PFSK-1 (cell line): Measurements from ENCODE around the gene ALMS1. TPM values are rescaled to one million over a fixed set of nuclear protein-coding genes. Genes with fewer than 3 reads are reported as not detected.
A peak's percentile ranks its signal among the peaks of the same experiment; 100 is the strongest.

Experiments used
- FOXP2 ChIP-seq: optimal IDR thresholded peaks from 2 replicates; pipeline ENCODE3; 2011; ENCODE audit warnings: borderline replicate concordance, control low read depth, inconsistent platforms; ENCODE audit not compliant: insufficient read depth; ENCODE audit errors: extremely low read length, extremely low read depth
- POLR2AphosphoS5 ChIP-seq: IDR thresholded peaks from 2 replicates; pipeline ENCODE4 v1.6.1; 2012; ENCODE audit warnings: low read depth, mild to moderate bottlenecking, control low read depth, low read length, moderate library complexity
- SIN3A ChIP-seq: IDR thresholded peaks from 2 replicates; pipeline ENCODE4 v1.6.1; 2012; ENCODE audit warnings: mild to moderate bottlenecking, low read length, moderate library complexity, borderline replicate concordance; ENCODE audit not compliant: insufficient read depth
- TAF1 ChIP-seq: IDR thresholded peaks from 2 replicates; pipeline ENCODE4 v1.6.1; 2012; ENCODE audit warnings: low read length, control low read depth, borderline replicate concordance; ENCODE audit not compliant: insufficient read depth
- polyA plus RNA-seq: library from polyadenylated mRNA; unstranded; fragments of >200 nt; gene quantifications from one replicate; pipeline ENCODE4 v1.2.1, GENCODE V29; 2012; ENCODE audit warnings: low read depth, missing spikeins; ENCODE audit not compliant: insufficient read length
- TF ChIP-seq, protein P1 (sequence below), 2 experiments: IDR thresholded peaks; 2 replicates each; pipeline versions ENCODE4 v1.6.1 to v1.8.0; 2011 to 2012; ENCODE audit warnings: low read depth in 2 of 2, low read length in 2 of 2, control low read depth in 1 of 2, inconsistent platforms in 1 of 2, mild to moderate bottlenecking in 1 of 2, moderate library complexity in 1 of 2; ENCODE audit not compliant: insufficient read depth in 1 of 2

The ALMS1 gene, protein sequence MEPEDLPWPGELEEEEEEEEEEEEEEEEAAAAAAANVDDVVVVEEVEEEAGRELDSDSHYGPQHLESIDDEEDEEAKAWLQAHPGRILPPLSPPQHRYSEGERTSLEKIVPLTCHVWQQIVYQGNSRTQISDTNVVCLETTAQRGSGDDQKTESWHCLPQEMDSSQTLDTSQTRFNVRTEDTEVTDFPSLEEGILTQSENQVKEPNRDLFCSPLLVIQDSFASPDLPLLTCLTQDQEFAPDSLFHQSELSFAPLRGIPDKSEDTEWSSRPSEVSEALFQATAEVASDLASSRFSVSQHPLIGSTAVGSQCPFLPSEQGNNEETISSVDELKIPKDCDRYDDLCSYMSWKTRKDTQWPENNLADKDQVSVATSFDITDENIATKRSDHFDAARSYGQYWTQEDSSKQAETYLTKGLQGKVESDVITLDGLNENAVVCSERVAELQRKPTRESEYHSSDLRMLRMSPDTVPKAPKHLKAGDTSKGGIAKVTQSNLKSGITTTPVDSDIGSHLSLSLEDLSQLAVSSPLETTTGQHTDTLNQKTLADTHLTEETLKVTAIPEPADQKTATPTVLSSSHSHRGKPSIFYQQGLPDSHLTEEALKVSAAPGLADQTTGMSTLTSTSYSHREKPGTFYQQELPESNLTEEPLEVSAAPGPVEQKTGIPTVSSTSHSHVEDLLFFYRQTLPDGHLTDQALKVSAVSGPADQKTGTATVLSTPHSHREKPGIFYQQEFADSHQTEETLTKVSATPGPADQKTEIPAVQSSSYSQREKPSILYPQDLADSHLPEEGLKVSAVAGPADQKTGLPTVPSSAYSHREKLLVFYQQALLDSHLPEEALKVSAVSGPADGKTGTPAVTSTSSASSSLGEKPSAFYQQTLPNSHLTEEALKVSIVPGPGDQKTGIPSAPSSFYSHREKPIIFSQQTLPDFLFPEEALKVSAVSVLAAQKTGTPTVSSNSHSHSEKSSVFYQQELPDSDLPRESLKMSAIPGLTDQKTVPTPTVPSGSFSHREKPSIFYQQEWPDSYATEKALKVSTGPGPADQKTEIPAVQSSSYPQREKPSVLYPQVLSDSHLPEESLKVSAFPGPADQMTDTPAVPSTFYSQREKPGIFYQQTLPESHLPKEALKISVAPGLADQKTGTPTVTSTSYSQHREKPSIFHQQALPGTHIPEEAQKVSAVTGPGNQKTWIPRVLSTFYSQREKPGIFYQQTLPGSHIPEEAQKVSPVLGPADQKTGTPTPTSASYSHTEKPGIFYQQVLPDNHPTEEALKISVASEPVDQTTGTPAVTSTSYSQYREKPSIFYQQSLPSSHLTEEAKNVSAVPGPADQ (N-terminal part only)
- 3.9 TPM for polyA plus RNA-seq

DNA sequence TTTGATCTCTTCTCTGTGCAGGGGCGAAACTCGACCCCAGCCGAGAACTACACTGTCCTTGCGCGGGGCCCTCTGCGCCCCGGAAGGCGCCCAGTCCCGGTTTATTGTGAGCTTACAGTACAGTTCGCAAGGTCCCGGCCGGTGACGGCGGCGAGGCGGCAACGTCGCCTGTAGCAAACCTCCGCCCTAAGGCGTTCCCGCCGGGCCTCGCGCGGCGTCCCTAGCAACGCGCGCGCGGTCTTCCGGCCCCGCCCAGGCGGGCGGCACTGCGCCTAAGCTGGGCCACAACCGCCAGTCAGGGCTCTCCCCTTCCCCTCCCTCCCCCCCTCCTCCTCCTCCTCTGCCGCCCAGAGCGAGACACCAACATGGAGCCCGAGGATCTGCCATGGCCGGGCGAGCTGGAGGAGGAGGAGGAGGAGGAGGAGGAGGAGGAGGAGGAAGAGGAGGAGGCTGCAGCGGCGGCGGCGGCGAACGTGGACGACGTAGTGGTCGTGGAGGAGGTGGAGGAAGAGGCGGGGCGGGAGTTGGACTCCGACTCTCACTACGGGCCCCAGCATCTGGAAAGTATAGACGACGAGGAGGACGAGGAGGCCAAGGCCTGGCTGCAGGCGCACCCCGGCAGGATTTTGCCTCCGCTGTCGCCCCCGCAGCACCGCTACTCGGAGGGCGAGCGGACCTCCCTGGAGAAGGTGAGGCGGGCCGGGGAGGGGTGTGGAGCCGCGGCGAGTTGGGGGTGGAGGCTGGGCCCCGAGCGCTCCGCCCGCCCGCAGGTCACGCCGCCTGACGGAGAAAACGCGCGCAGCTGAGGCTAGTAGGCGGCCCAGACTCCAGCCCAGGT is at the start of gene ALMS1:
ALMS1 (plus strand) TSS at position 333 of the 838 bp plus-strand sequence; CDS start at position 366, 33 bp downstream.
- TF ChIP-seq FOXP2 (peak; percentile 69), POLR2AphosphoS5 (peak; percentile 65; the same call in 1 of the 2 replicates), TAF1 (no peak), SIN3A (peak; percentile 68; the same call in 1 of the 2 replicates)
- TF ChIP-seq, protein P1, sequence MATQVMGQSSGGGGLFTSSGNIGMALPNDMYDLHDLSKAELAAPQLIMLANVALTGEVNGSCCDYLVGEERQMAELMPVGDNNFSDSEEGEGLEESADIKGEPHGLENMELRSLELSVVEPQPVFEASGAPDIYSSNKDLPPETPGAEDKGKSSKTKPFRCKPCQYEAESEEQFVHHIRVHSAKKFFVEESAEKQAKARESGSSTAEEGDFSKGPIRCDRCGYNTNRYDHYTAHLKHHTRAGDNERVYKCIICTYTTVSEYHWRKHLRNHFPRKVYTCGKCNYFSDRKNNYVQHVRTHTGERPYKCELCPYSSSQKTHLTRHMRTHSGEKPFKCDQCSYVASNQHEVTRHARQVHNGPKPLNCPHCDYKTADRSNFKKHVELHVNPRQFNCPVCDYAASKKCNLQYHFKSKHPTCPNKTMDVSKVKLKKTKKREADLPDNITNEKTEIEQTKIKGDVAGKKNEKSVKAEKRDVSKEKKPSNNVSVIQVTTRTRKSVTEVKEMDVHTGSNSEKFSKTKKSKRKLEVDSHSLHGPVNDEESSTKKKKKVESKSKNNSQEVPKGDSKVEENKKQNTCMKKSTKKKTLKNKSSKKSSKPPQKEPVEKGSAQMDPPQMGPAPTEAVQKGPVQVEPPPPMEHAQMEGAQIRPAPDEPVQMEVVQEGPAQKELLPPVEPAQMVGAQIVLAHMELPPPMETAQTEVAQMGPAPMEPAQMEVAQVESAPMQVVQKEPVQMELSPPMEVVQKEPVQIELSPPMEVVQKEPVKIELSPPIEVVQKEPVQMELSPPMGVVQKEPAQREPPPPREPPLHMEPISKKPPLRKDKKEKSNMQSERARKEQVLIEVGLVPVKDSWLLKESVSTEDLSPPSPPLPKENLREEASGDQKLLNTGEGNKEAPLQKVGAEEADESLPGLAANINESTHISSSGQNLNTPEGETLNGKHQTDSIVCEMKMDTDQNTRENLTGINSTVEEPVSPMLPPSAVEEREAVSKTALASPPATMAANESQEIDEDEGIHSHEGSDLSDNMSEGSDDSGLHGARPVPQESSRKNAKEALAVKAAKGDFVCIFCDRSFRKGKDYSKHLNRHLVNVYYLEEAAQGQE (IDR thresholded peaks at IDR 0.05; ENCODE audit: insufficient read depth in 1 of 2, low read depth in 2 of 2, low read length in 2 of 2) = no peak

DNA sequence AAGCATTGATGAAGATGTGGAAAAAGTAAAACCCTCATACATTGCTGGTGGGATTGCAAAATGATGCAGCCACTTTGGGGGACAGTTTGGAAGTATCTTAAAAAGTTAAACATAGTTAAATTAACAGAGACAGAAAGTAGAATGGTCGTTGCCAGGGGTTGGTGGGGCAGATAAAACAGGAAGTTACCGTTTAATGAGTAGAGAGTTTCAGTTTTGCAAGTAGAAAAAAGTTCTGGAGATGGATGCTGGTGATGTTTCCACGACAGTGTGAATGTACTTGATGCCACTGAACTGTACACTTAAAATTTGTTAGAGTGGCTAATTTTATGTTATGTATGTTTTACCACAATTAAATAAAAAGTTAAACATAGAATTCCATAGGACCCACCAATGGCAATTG is 47.8 kb upstream of the ALMS1 start:
- TF ChIP-seq POLR2AphosphoS5 (no peak), FOXP2 (no peak), TAF1 (no peak), SIN3A (no peak)
- TF ChIP-seq, protein P1 (IDR thresholded peaks at IDR 0.05; ENCODE audit: insufficient read depth in 1 of 2, low read depth in 2 of 2, low read length in 2 of 2) = no peak

DNA sequence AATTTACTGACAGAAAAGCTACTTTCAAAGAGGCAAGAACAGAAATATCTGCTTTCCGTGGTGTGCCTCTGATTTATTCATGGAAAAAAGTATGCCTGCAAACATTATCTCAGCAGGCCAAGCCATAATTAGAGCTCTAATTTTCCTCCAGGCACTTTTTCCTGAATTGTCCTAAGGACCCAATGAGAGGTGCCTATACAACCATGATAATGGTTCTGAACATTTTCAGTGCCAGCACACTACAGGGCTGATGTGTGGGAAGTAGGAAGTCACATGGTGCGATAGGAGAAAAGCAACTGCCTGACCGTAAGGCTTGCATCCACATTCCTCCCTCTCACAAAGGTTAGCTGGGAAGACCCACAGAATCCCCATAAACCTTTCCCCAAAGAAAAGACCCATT is 46.4 kb upstream of the ALMS1 start:
- TF ChIP-seq TAF1 = no peak

DNA sequence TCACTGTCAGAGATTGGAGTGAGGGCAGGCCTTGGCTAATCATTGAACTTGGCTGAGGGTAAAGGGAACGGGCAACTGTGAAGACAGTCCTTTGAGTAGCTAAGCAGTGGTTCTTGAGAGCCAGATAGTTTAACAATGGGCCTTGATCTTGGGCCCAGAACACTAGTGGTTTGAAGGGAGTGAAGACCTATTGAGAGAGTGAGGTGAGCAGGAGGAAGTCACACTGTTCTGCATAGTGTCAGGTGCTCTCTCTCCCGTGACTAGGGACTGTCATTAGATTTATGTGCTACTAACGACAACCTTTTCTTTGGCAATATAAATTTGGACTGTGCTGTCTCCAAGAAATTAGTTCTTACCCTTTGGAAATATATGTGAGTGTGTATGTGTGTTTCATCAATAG is 44.6 kb upstream of the ALMS1 start:
- no peak for TF ChIP-seq TAF1
- TF ChIP-seq SIN3A = no peak
- no peak for TF ChIP-seq POLR2AphosphoS5
- TF ChIP-seq, protein P1 (IDR thresholded peaks at IDR 0.05; ENCODE audit: insufficient read depth in 1 of 2, low read depth in 2 of 2, low read length in 2 of 2) = no peak
- TF ChIP-seq FOXP2 = no peak
